HG02678 (cell line): Measurements from ENCODE around the gene SRSF2.
"Not testable (repeated sequence)": the region's sequence is repeated elsewhere in the genome, so short reads cannot be mapped to it uniquely, and the experiment has no call there.

Experiments
- ATAC-seq: cut with Tn5 transposase; IDR thresholded peaks from one replicate; pipeline ENCODE4 v1.9.1; 2021; ENCODE audit warnings: mild to moderate bottlenecking, moderate library complexity; ENCODE audit not compliant: unreplicated experiment

The SRSF2 gene

DNA sequence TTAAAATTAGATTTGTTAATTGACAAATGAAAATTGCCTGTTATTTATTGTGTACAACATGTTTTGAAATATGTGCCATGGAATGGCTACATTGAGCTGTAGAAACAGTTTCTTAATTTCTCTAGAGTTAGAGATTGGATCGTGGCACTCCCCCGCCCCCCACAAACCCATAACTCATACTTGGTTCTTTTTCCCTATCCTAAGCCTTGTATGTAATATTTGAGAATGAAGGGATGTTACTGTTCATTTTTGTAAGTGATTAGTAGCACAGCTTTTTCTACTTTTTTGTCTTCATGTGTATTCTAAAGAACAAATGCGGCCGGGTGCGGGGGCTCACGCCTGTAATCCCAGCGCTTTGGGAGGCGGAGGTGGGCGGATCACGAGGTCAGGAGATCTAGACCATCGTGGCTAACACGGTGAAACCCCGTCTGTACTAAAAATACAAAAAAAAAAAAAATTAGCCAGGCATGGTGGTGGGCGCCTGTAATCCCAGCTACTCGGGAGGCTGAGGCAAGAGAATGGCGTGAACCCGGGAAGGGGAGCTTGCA lies 2.5 kb upstream of the SRSF2 start:
- ATAC-seq = not testable (repeated sequence)

DNA sequence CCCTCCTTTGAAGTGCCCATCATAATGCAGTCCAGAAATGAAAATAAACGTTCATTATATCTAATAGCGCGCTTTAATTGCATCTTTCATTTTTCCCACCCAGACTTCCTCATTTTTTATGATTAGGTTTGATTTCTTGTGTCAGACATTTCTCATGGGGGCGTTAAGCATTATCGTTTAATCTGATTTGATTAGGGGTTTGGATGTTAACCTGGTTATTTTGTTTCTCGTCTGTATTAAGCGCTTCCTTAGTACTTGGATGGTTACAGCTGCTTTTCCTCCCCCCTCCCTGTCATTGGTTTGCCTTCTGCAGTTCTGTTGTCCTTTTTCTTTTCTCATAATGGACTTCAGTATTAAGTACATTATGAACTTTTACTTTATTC lies 1.3 kb upstream of the SRSF2 start:
- ATAC-seq = no peak

- peak; percentile 63 for ATAC-seq
Measured at GRCh38 chr17:76737676-76738467, 741 bp upstream of the SRSF2 start, which contains the start of gene MFSD11. Gene MFSD11, plus strand, starts transcription at chr17:76738119. Its CDS starts 234 bp downstream, at chr17:76738353.

DNA sequence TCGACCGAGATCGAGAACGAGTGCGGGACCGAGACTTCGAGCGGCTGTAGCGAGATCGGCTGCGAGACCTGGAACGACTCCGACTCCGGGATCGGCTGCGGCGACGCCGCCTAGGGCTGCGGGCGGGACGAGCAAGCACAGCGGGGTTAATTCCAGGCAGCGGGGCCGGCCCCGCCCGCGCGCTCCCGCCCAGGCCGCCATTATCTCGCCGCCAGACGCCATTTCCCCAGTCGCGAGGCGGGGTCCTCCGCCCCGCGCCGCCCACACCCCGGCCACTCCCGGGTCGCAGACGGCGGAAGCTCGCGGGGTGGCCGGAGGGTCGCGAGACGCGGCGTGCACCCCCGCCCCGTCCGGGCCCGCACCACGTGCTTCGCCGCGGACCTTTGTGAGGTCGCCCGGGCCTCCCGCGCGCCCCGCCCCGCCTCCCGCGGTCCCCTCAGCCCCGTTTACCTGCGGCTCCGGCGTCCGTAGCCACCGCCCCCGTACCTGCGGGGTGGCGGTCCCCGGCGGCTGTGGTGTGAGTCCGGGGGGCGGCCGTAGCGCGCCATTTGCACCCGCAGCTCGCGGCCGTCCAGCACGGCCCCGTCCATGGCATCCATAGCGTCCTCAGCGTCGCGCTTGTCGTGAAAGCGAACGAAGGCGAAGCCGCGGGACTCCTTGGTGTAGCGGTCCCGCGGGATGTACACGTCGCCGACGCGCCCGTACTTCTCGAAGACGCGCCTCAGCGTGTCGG lies 616 bp downstream of the SRSF2 start:
- ATAC-seq = peak; percentile 9

- ATAC-seq = no peak
Measured at GRCh38 chr17:76735586-76736348, 1.4 kb downstream of the SRSF2 start.

GRCh38 chr17:76735006-76735405 lies 2.1 kb downstream of the SRSF2 start:
- ATAC-seq = no peak

- ATAC-seq = no peak
Measured at GRCh38 chr17:76734080-76734840, 2.9 kb downstream of the SRSF2 start.

- ATAC-seq = no peak
Measured at GRCh38 chr17:76733618-76733957, 3.5 kb downstream of the SRSF2 start.

GRCh38 chr17:76732734-76733617 lies 4.2 kb downstream of the SRSF2 start:
- no peak for ATAC-seq

DNA sequence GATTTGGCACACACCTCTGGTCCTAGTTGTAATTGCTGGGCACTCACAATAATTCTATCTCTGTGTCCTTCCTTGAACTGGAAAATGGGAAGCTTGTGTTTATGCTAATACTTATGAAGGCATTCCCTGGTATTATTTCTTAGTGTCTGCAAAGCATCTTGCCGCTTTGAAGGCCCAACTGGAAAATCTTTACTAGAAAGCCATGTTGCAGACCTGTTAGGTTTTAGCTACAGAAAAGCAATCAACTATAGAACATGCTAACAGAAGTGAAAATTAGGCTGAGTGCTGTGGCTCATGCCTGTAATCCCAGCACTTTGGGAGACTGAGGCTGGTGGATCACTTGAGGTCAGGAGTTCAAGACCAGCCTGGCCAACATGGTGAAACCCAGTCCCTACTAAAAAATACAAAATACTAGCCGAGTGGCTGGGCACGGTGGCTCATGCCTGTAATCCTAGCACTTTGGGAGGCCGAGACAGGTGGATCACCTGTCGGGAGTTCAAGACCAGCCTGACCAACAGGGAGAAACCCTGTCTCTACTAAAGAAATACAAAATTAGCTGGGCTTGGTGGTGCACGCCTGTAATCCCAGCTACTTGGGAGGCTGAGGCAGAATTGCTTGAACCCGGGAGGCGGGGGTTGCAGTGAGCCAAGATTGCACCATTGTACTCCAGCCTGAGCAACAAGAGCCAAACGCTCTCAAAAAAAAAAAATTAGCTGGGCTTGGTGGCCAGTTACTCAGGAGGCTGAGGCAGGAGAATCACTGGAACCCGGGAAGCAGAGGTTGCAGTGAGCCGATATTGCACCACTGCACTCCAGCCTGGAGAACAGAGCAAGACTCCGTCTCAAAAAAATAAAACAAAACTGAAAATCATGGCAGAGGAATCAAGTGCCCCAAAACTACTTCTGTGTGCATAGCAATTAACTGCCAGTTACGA lies 5.1 kb downstream of the SRSF2 start:
- not testable (repeated sequence) for ATAC-seq

GRCh38 chr17:76727745-76728456 lies 9.2 kb downstream of the SRSF2 start:
- no peak for ATAC-seq

DNA sequence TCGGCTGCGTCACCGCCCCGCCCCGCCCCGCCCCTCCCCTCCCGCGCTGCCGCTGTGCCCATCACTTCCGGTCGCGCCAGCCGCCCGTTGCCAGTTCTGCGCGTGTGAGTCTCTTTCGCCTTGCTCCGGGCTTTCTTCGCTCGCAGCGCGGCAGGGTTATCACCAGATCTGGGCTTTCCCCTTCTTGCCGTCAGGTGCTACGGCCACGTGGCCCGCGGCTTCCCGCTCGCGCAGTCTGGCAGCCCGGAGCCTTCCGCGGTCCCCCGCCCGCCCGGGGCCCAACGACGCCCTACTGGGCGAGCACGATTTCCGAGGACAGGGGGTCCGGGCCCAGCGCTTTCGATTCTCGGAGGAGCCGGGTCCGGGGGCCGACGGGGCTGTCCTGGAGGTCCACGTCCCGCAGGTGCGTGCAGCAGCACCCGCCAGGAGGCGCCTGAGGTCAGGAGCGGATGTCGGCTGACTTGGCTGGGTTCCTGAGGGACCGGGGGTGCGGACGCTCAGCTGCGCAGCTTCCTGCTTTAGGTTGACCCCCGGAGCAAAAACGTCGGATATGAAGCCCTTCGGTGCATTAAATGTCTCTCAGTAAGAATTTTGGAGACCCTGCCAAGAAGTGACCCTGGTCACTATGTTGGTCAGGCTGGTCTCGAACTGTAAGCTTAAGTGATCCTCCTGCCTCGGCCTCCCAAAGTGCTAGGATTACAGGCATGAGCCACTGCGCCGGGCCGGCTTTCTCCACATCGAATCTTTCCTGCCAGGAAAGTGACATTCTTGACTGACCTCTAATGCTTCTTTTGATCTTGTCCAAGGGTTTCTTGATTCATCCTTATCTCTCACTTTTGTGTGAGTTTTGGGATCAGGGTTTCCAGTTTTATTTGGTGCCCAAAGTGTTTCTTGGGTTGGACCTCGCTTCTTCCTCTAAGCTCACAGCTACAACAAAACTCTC lies 10.1 kb downstream of the SRSF2 start, which contains the start of gene METTL23:
TSS of gene METTL23 (plus strand) at position 64 of the 943 bp plus-strand sequence. CDS start 2,872 bp downstream, outside the sequence.
- peak; percentile 54 for ATAC-seq

DNA sequence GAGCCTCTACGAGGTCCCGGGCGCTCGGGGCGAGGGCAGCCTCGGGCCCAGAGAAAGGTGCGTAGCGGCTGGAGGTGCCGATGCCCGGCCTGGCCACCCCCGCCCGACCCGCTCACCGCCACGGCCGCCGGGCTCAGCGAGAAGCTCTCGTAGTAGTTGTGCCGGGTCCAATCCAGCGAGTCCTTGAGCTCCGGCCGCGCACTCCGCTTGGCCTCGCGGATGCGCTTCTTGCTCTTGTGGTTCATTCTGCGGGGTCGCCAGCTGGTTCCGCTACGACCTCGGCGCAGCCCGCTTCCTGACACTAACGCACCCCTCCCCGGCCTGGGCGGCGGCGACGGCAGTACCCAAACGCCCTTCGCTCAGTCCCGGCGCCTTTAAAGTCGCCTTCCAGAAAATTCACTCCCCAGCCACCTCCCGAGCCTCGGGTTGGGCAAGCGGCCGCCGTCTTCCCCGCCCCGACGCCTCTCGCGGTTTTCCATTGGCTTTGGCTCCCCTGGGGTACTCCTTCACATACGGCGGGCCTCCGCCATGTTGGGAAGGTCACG lies 10.8 kb downstream of the SRSF2 start, which contains the start of gene JMJD6:
TSS of gene JMJD6 (minus strand) at position 376 of the 545 bp plus-strand sequence. CDS start at position 245, 131 bp downstream.
- peak; percentile 77 for ATAC-seq

GRCh38 chr17:76725580-76726230 lies 11.4 kb downstream of the SRSF2 start:
- peak; percentile 24 for ATAC-seq

DNA sequence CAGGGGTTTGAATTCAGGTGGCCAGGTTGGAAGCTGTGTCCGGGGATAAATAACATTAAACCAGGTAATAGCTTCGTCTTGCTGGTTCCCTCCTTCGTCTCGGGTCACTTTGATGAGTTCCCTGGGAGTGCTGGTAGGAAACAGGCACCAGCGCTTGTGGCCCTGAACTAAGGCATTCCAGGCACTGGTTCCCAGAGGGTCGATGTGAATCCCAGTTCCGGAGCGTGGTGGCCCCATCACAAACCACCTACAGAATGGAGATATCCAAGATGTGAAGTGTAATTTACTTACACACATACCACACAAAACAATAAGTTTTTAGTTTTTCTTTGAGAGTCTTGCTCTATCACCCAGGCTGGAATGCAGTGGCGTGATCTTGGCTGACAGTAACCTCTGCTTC lies 13.3 kb downstream of the SRSF2 start:
- no peak for ATAC-seq

DNA sequence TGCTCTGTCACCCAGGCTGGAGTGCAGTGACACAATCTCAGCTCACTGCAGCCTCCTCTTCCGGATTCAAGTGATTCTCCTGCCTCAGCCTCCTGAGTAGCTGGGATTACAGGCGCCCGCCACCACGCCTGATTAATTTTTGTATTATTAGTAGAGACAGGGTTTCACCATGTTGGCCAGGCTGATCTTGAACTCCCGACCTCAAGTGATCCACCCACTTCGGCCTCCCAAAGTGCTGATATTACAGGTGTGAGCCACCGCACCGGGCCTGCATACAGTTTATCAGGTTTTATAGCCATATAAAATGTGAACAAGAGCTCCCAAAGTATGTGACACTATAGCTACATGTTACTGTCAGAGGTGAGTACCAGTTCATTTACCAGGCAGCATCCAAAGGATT lies 14.2 kb downstream of the SRSF2 start:
- not testable (repeated sequence) for ATAC-seq
